CD4-positive, alpha-beta T cell treated with Interleukin-15 for 1 hour (primary cell): ENCODE results near the gene KREMEN1.
A peak's percentile ranks its signal among the peaks of the same experiment; 100 is the strongest.

Source experiments
- DNase-seq: peaks from one replicate; pipeline ENCODE4 v3.0.0-alpha.2; 2020

The KREMEN1 gene

GRCh38 chr22:29136782-29137700, 64.2 kb downstream of the KREMEN1 start:
- no peak for DNase-seq

DNA sequence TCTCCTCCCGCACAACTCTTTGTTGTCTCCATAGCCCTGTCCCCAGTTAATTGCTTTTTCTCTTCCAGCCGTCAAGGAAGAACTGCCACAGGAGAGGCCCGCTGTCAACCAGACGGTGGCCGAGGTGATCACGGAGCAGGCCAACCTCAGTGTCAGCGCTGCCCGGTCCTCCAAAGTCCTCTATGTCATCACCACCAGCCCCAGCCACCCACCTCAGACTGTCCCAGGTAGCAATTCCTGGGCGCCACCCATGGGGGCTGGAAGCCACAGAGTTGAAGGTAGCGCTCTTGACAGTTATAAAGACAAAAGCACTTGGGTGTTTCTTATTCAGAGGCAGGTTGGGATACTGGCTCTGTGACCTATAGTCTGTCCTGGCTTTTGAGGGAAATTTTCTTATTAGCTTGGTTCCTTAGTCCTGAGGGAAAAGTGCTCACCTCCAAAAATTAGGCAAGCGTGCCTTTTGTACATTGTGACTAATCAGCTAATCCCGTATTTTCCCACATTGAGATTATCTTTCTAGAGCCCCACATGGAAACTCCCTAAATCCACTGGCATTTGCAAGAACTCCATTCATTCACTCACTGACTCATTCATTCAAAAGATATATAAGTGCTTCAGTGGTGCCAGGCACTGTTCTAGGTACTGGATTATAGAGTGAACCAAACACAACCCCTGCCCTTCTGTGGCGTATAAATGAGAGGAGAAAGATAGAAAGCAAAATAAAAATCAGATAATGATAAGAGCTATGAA, 65.9 kb downstream of the KREMEN1 start:
- DNase-seq = no peak

GRCh38 chr22:29139965-29140782, 67.3 kb downstream of the KREMEN1 start:
- DNase-seq = no peak

GRCh38 chr22:29141078-29141688, 68.3 kb downstream of the KREMEN1 start:
- DNase-seq = no peak

DNA sequence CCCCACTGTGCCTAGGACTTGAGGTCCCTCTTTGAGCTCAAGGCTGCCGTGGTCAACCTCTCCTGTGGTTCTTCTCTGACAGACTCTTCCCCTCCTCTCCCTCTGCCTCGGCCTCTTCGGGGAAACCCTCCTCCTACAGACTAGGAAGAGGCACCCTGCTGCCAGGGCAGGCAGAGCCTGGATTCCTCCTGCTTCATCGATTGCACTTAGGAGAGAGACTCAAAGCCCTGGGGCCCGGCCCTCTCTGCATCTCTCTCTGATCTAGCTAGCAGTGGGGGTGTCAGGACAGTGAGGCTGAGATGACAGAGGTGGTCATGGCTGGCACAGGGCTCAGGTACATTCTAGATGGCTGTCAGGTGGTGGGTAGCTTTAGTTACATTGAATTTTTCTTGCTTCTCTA, 69.3 kb downstream of the KREMEN1 start:
- no peak for DNase-seq

DNA sequence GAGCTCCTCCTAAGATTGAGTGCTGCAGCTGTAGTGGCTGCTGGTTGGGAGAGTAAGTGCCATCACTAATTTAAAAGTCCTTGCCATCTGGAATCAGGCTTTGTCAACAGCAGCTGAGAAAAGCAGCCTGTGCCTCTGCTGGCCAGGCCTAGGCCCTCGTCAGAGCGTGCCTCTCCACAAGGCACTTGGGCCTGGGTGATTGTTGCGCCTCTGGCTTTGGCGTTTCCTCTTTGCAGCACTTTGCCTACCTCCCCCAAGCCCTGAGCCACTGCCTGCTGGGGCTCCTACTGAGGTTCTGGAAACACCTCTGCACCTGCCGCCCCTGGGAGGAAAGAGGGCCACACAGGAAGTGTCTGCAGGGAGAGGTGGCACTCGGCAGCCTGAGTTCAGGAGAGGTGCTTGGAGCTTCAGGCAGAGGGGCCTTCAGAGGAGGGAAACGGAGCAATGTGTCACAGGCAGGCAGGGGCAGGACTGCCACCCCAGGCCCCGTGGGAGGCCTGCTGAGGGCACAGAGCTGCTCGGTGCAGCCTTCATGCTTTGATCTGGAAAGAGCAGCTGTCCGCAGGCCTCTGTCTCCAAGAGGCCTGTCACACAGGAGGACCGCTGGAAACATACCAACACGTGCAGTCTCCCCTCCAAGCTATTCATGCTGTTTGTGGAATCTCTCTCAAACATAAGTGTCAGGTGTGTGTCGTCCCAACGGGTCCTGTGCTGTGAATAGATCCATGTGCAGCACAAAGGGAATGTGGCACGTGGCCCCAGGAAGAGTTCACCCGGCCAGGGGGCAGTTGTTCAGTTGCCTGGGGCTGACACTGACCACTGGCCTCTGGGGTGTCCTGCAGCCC, 71.3 kb downstream of the KREMEN1 start:
- no peak for DNase-seq

DNA sequence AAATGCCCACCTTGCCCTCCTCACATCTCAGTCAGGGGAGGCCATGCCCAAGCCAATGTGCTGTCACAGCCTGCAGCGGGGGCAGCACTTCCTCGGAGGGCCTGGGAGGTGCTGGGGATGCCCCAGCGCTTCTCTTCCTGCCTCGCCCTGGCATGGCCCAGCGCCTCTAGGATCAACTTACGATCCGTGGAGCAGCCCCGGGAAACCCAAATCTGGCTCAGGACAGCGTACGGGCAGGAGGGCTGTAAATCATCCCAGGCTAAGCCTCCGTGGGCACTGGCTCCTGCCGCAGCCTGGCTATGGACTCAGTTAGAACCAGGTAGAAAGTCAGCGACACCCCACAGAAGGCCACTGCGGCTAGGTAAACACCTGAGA, 71.9 kb downstream of the KREMEN1 start:
- DNase-seq = no peak

- no peak for DNase-seq
These were observed 72.7 kb downstream of the KREMEN1 start for GRCh38 chr22:29145321-29146072.

DNA sequence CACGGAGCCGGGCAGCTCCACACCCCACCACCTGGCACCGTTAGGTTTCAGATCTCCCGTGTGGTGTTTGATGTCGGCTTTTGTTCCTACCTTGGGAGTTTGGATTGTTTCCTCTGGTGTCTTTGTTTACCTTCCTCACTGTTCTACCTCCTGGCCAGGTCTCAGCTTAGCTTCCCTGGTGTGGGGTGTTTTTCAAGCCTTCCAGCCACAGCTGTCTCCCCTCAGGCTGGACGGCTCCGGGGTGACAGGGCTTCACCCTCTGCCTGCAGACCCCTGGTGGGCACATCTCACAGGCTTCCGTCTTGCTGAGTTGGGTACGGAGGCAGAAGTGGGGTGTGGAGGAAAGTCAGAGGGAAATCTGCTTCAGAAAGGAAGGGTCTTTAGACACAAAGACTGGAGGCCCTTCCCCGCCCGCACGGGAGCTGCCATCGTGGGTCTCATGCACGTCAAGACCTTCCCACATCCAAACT, 73.3 kb downstream of the KREMEN1 start:
- no peak for DNase-seq

GRCh38 chr22:29146771-29147170, 73.9 kb downstream of the KREMEN1 start:
- DNase-seq = no peak

DNA sequence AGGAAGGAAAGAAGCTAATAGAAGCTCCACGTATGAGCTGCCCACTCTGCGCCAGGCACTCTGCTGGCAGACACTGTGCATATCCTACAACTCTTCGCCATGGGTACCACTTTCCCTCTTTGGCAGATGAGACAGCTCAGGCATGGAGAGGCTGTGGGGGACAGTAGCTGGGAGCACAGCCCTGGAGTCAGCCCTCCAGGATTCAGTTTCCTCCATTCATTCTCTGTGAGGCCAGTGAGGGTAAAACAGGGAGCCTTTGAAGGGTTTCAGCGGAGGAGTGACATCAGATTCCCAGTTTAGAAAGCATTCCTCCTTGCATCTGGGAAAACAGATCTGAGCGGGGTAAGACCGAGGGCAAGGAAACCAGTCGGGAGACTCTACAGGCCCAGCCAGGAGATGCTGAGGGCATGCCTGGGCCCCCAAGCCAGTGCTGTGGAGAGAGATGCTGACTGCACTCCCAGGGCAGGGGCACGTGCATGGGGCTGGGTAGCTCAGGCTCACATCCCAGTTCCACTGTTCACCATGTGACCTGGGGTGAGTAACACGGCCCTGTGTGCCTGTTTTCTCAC, 74.6 kb downstream of the KREMEN1 start:
- DNase-seq = peak; percentile 14

DNA sequence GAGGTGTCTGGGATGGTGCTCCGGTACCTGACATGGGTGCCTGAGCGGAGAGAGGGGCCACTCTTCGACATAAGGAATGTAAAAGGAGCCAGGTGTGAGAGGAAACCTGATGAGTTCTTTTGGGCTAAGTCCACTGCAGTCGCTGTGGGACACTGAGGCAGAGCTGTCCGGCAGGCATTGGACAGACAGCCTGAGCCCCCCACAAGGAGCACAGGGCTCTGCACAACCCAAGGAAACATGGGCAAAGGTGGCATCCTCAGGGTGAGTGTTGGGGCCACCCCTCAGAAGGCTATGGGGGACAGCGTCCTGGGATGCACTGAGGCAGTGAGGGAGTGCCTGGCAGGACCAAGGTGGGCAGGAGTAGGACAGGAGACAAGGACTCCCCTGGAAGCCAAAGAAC, 75.2 kb downstream of the KREMEN1 start:
- DNase-seq = no peak

GRCh38 chr22:29148826-29149225, 76.0 kb downstream of the KREMEN1 start:
- DNase-seq = no peak

GRCh38 chr22:29149841-29150555, 77.2 kb downstream of the KREMEN1 start:
- no peak for DNase-seq

- no peak for DNase-seq
These were observed 77.9 kb downstream of the KREMEN1 start for GRCh38 chr22:29150701-29151100.

DNA sequence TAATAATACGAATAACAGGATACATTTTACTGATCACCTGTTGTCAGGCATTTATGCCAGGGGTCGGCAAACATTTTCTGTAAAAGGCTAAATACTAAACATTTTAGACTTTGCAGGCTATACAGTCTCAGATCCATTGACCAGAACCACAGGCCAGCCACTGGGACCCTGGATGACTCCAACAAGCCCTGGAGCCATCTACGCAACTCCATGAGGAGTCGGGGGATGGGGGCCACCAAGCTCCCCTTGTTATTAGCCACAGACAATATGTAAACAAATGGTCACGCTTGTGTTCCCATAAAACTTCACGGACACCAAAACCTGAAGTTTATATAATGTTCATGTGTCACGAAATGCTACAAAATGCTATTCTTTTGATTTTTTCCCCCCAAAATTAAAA, 78.5 kb downstream of the KREMEN1 start:
- DNase-seq = no peak

- DNase-seq = no peak
These were observed 79.5 kb downstream of the KREMEN1 start for GRCh38 chr22:29152045-29152953.

DNA sequence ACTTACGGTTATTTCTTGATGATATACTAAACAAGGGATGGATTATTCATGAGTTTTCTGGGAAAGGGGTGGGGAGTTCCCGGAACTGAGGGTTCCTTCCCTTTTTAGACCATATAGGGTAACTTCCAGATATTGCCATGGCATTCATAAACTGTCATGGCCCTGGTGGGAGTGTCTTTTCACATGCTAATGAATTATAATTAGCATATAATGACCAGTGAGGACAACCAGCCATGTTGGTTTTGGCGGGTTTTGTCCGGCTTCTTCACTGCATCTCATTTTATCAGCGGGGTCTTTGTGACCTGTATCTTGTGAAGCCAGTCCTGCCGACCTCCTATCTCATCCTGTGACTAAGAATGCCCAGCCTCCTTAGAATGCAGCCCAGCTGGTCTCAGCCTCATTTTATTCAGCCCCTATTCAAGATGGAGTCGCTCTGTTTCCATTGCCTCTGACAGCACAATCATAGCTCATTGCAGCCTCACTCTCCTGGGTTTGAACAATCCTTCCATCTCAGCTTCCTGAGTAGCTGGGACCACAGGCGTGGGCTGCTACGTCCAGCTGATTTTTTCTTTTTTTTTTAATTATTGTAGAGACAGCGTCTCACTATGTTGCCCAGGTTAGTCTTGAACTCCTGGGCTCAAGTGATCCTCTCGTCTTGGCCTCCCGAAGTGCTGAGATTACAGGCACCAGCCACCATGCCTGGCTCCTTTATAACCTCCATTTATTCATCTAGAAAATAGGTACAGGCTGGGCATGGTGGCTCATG, 80.3 kb downstream of the KREMEN1 start:
- DNase-seq = peak; percentile 16
